HL-60 (cell line): Measurements from ENCODE around the gene PLD5.
"Not testable (repeated sequence)": the region's sequence is repeated elsewhere in the genome, so short reads cannot be mapped to it uniquely, and the experiment has no call there.

ENCODE experiments used
- DNase-seq, 2 experiments: peaks; one replicate each; pipeline ENCODE4 v3.0.0-alpha.2; 2010 to 2020; ENCODE audit warnings: low read depth in 1 of 2, low spot score in 1 of 2
- H3K27ac ChIP-seq: fragments of 250-450 bp; sonication (Bioruptor Pico); replicated peaks from 2 replicates; pipeline ENCODE4 v1.5.1; 2020; ENCODE audit warnings: mild to moderate bottlenecking, moderate library complexity
- H3K27me3 ChIP-seq: fragments of 250-450 bp; sonication (Bioruptor Pico); 2 replicates; pipeline ENCODE4 v1.5.1; 2021; ENCODE audit warnings: mild to moderate bottlenecking, moderate library complexity; ENCODE audit not compliant: insufficient read depth, poor library complexity, severe bottlenecking
- H3K4me3 ChIP-seq: replicated peaks from 2 replicates; pipeline ENCODE4 v1.5.1; 2011; ENCODE audit warnings: mild to moderate bottlenecking, control low read depth, low read length; ENCODE audit not compliant: insufficient read depth
- GABPA ChIP-seq: IDR thresholded peaks from 2 replicates; pipeline ENCODE4 v1.6.1; 2012; ENCODE audit warnings: low read depth
- POLR2AphosphoS5 ChIP-seq: IDR thresholded peaks from 2 replicates; pipeline ENCODE4 v1.6.1; 2012; ENCODE audit warnings: low read depth
- REST ChIP-seq: IDR thresholded peaks from 2 replicates; pipeline ENCODE4 v1.6.1; 2012; ENCODE audit warnings: low read depth; ENCODE audit not compliant: insufficient replicate concordance
- SPI1 ChIP-seq: IDR thresholded peaks from 2 replicates; pipeline ENCODE4 v1.6.1; 2012; ENCODE audit warnings: low read depth, mild to moderate bottlenecking, borderline replicate concordance
- TF ChIP-seq, protein P1 (sequence below): IDR thresholded peaks from one replicate; pipeline ENCODE4 v1.5.1; 2011; ENCODE audit warnings: low read length, control low read depth, inconsistent platforms; ENCODE audit not compliant: insufficient read depth

The PLD5 gene

GRCh38 chr1:242062271-242062670 is 462.2 kb downstream of the PLD5 start:
- TF ChIP-seq, protein P1, sequence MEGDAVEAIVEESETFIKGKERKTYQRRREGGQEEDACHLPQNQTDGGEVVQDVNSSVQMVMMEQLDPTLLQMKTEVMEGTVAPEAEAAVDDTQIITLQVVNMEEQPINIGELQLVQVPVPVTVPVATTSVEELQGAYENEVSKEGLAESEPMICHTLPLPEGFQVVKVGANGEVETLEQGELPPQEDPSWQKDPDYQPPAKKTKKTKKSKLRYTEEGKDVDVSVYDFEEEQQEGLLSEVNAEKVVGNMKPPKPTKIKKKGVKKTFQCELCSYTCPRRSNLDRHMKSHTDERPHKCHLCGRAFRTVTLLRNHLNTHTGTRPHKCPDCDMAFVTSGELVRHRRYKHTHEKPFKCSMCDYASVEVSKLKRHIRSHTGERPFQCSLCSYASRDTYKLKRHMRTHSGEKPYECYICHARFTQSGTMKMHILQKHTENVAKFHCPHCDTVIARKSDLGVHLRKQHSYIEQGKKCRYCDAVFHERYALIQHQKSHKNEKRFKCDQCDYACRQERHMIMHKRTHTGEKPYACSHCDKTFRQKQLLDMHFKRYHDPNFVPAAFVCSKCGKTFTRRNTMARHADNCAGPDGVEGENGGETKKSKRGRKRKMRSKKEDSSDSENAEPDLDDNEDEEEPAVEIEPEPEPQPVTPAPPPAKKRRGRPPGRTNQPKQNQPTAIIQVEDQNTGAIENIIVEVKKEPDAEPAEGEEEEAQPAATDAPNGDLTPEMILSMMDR, result no peak
- TF ChIP-seq GABPA (no peak), SPI1 (no peak)
- Histone ChIP-seq H3K27ac (no peak overlapping the region), H3K4me3 (no peak overlapping the region), H3K27me3 (peaks cover 3% of the 10 kb centered on the region)
- no peak for DNase-seq

DNA sequence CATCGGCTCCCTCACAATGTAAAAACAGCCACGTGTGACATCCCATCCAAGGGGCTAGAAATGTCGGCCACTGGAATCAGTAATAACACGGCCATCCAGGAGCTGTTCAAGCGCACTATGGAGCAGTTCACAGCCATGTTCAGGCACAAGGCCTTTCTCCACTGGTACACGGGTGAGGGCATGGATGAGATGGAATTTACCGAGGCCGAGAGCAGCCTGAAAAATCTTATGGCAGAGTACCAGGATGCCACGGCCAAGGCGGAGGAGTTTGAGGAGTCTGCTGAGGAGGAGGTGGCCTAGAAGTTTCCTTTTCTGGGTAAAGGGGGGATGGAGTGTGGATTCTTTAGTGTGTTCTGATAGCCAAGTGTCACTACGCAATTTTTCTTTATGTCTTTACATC is 464.5 kb downstream of the PLD5 start:
- no peak overlapping the region for H3K27ac ChIP-seq
- no peak overlapping the region for H3K4me3 ChIP-seq
- no peaks in the 10 kb centered on the region for H3K27me3 ChIP-seq
- no peak for DNase-seq
- no peak for TF ChIP-seq SPI1
- TF ChIP-seq, protein P1, result no peak
- TF ChIP-seq REST, result no peak
- TF ChIP-seq GABPA, result no peak
- TF ChIP-seq POLR2AphosphoS5, result no peak

- not testable (repeated sequence) for DNase-seq, H3K4me3 ChIP-seq, H3K27ac ChIP-seq
These were observed 465.9 kb downstream of the PLD5 start for GRCh38 chr1:242058582-242058981.

DNA sequence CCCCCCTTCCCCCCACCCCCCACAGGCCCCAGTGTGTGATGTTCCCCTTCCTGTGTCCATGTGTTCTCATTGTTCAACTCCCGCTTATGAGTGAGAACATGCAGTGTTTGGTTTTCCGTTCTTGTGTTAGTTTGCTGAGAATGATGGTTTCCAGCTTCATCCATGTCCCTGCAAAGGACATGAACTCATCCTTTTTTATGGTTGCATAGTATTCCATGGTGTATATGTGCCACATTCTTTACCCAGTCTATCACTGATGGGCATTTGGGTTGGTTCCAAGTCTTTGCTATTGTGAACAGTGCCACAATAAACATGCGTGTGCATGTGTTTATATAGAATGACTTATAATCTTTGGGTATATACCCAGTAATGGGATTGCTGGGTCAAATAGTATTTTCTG is 466.3 kb downstream of the PLD5 start:
- H3K27me3 ChIP-seq, H3K4me3 ChIP-seq, DNase-seq, H3K27ac ChIP-seq: not testable (repeated sequence)

More at GRCh38 chr1:242058582-242058981, 465.9 kb downstream of the PLD5 start:
- not testable (repeated sequence) for H3K27me3 ChIP-seq

DNA sequence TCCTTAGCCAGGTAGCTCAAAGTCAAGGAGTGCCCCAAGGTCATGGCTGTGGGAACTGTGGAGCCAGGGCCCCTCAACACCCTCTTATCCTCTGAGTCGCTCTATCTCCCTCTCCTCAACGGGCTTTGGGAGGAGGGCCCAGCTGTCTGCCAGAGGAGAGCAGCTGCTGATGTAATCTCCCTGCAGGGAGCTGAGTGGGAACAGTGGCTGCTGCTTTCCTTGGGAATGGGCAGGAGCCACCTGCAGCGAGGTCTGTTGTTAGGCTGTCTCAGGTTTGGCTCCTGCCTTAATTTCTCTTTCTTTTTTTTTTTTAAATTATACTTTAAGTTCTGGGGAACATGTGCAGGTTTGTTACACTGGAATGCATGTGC is 466.8 kb downstream of the PLD5 start:
- Histone ChIP-seq H3K4me3 (no peak overlapping the region), H3K27me3 (no peaks in the 10 kb centered on the region), H3K27ac (no peak overlapping the region)
- DNase-seq, result no peak
- TF ChIP-seq, protein P1, result no peak
- no peak for TF ChIP-seq GABPA
- no peak for TF ChIP-seq SPI1
- TF ChIP-seq REST, result no peak
- TF ChIP-seq POLR2AphosphoS5, result no peak
